Stimulated activated CD8-positive, alpha-beta memory T cell treated with anti-CD3 and anti-CD28 coated beads, Interleukin-12 subunit alpha, Interleukin-12 subunit beta, amount 100 ng/mL, for 24 hours (primary cell): ENCODE measurements around the gene NQO2.
"Not testable (repeated sequence)": the region's sequence is repeated elsewhere in the genome, so short reads cannot be mapped to it uniquely, and the experiment has no call there.

Source experiments
- DNase-seq: peaks from one replicate; pipeline ENCODE4 v3.0.0-alpha.2; 2020; ENCODE audit errors: extremely low read depth

NQO2 gene

DNA sequence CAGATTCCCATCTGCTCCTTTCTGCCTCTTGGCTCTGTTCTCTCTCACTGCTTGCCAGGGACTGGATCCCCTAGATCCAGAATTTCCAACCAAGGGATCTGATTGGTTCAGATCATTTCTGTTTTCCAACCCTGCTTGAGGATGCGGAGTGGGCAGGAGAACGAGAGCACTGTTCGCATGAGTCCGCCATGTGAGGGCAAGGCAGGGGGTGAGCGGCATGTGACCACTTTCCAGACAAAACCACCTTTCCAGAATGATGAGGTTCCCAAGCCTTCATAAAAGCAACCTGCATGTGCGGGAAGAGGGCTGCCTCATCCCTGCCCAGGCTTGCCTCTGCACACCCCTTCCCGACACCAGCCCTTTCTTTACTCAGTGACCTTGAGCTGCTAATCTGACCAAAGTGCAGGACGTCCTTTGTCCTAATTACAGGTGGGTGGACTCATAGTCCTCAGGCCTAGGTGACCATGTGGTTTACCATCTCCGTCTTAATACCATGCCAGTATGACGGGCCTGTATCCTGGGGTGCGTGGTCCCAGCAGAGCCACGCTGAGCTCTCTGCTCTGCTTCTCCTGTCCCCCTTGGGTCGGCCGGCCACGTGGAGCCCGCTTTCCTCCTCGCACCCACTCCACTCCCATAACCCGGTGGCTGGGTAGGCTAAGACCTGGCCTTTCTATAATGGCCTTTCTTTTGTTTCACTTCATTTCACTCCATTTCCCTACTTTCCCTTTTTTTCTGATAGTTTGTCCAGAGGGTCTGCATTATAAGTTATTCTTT, 14.4 kb downstream of the NQO2 start:
- no peak for DNase-seq

DNA sequence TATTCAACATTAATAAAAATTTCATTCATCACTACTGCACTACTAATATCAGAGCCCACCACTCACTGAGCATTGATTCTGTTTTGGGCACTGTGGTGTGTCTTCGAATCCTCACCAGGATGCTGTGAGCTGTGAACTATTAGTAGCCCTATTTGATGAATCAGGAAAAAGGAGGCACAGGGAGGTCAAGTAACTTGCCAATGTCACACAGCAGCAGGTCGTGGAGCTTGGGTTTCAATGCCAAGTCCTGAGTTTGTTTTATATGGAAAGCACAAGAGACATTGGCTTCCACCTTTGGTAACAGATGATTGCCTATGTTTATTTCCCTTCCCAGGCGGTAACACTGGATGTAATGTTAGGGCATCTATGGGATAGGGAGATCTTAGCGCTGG, 15.0 kb downstream of the NQO2 start:
- DNase-seq = no peak

DNA sequence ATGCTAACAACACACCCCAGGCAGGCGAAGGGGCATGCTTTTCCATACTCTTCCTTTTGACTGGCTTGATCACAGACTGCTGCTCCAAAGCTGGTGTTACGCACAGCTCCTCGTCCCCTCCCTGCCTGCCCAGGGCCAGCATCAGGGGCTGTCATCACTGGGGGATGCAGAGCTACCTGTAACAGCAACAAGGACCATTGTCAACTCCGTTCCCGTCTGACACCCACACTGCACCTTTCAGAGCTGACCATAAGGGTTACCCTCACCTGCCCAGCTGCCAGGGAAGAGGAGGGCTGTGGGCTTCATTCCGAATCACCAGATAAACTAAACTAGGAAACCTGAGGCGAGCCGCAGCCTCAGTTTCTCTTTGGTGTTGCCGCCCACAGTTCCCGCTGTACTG, 15.4 kb downstream of the NQO2 start:
- DNase-seq = no peak

DNA sequence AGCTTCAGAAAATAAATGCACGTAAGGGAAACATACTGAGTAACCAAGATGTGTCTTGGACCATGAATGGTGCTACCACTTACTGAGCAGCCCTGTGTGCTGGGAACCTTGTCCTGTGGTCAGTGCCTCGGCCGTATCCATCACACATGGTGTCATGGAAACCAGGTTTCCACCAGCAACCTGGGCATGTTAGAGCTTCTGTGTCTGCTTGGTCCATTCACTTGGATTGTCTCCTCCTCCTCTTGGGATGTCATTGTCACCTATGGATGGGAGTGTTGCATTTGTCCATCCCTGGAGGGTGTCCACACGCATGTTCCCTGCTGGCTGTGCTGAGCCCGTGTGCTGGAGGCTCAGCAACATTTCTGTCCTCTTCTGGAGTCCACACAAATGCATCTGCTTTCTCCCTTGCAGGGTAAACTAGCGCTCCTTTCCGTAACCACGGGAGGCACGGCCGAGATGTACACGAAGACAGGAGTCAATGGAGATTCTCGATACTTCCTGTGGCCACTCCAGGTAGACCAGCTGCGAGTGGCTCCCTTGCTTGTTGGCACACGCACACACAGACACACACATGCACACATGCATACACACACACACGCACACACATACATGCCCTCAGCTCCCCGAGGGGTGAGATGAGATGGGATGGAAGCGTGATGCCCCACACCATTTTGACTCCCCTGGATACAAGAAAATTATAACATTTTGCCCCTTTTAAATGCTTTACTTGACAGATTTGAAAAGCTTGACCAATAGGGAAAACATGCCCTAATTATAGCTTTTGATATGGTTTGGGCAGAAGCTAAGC, 17.0 kb downstream of the NQO2 start:
- no peak for DNase-seq

DNA sequence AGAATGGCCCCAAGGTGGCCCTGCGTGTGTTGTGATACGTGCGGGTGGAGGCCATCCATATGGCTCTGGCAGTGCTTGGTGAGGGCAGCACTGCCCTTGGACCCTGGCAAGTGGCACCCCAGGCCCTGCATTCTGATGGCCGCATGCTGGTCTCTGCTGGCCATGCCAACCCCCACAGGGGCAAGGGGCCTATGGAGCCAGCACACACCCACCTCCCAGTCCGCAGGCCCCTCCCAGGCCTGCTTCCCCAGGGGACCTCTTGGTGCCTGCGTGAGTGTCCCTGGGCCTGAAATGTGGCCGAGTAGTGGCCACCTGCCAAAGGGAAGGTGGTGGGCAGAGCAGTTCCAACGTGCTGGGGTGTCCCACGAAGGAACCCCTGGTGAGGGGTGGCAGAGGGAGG, 17.6 kb downstream of the NQO2 start:
- no peak for DNase-seq

DNA sequence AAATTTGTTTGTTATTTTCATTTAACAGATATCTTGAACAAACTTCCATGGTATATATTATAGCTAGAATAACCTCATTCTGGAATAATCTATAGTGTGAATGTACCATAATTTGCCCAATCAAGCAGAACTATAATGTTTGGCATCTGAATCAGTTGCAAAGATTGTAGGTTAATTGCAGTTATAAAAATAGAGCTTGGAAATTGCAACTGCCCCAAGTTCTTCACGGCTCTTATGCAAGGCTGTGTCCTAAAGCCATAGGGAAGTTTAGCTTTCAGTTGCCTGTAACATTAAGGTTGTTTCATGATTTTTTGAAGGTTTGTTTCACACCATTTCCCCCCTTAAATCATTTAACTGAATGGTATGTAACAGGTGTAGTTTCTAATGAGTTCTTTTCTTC, 19.4 kb downstream of the NQO2 start:
- no peak for DNase-seq

DNA sequence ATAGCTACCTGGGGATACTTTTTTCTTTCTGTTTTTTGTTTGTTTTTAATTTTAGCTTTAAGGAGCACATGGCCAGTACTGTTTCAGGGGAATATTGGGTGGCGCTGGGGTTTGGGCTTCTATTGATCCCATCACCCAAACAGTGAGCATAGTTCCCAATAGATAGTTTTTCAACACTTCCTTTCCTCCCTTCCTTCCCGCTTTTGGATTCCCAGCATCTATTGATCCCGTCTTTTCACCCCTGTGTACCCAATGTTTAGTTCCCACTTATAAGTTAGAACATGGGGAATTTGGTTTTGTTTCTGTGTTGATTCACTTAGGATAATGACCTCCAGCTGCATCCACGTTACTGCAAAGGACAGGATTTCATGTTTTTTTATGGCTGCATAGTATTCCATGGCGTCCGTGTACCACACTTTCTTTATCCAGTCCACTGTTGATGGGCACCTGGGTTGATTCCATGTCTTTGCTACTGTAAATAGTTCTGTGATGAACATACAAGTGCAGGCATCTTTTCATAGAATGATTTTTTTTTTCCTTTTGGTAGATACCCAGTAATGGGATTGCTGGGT, 20.1 kb downstream of the NQO2 start:
- DNase-seq = no peak

DNA sequence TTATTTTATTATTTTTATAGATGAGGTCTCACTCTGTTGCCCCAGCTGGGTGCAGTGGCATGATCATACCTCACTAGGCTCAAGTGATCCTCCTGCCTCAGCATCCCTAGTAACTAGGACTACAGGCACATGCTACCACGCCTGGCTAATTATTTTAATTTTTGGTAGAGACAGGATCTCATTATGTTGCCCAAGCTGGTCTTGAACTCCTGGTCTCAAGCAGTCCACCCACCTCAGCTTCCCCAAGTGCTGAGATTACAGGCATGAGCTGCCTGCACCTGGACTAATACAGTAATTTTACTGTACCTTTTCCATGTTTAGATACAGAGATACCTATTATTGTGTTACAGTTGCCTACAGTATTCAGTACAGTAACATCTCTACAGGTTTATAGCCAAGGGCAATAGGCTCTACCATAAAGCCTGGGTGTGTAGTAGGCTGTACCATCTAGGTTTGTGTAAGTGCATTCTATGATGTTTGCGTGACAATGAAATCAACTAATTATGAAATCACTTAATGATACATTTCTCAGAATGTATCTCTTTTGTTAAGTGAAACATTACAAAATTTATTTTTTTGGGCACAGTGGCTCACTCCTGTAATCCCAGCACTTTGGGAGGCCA, 21.4 kb downstream of the NQO2 start:
- DNase-seq = not testable (repeated sequence)

DNA sequence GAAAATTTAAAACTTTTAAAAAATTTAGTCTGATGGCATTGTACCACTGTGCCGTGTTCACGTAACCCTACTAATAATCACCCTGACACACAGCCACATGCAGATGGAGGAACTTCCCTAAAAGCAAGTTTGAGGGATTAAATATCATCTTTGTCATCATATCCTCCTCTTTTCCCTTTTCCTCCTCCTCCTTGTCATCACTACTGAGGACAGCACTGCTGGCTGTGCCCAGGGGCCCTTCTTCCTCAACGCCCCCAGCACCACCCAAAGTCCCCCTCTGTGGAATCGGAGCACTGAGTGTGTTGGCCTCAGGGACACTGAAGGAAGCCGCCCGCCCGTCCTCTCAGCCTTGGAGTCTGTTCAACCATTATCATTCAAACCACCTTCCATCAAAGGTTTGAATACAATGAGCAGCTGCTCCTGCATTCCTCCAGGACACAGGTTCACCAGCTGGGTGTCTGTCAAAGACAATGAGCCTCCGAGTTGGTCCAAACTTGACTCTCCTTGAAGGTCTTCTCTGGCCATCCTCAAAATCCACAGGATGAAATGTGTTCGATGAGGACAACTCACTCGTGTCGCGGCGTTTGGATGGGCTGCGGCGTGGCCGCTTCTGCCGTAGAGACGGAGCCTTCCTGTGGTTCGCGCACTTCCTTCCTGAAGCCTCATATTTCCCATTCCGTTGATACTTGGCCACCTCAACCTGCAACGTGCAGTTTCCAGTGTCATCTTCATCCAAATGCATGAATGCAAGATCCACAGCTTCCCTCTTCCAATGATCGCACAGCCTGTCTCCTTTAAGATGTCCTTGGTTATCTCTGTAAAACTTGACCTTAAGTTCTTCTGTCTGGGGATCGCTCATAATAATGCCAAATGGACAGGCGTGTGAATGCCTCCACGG, 23.3 kb downstream of the NQO2 start:
- no peak for DNase-seq

DNA sequence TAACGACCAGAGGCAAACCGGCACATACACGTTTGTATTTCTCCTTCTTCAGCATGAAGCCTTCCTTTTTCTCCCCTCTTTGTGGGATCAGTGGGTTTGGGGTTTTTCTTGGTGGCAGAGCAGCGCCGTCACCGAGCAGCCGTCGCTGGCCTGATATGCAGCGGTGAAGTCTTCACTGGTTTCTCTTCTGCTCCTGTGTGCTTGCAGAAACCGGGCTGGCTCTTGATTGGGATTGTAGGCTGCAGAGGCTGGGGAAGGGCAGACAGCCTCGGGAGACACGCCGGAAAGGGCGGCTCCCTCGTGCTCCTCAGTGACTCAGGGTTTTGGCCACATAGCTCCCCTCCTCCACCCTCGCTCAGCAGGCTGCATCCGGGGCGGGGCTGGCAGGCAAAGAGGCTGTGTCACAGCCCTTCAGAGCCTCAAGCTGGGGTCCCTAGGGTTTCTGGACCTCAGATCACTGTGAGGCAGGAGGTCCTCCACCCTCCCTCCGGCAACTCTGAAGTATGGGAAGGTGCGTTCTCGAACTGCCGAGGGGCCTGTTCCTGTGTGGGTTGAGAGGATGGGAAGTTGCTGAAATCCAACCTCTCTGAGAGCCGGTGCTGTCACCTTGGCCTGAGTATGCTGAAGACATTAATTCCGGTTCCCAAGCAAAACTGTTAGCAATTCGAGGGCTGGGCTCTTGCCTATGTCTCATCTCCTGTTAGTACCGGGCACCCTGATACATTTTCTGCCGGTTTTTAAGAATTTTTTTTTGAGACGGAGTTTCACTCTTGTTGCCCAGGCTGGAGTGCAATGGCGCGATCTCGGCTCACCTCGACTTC, 24.2 kb downstream of the NQO2 start:
- DNase-seq = peak; percentile 87

DNA sequence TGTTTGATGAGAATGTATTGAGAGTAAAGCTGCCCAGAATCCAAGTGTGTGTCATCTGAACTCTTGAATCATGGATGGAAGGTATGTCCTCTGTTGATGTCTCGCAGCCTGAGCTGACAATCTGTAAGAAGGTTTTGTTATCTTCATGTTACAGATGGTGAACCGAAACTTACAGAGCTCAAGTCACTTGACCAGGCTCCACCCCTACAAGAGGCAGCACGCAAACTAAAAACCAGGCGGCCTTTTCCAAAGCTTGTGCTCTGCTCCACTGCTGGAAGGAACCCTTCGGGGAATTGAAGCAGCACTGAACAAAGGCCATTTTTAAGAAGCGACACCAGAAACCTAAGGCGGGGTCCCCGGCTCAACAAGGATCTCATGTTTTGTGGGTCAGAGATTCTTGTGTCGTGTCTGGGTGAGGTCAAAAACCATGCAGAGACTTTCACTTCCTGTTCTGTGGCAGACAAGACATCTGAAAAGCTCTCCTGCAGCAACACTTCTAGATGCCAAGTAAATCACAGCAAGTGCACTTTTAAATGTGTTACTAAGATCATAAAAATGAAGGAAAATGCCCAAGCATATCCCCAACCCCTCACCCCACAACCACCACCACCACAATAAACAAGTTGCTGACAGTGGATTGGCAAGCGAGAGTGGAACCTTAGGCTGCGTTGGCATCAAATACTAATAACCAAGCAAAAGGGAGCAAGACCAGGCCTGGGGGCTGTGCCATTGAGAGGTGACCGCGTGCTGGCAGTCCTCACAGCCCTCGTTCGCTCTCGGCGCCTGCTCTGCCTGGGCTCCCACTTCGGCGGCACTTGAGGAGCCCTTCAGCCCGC, 27.3 kb downstream of the NQO2 start:
- no peak for DNase-seq

DNA sequence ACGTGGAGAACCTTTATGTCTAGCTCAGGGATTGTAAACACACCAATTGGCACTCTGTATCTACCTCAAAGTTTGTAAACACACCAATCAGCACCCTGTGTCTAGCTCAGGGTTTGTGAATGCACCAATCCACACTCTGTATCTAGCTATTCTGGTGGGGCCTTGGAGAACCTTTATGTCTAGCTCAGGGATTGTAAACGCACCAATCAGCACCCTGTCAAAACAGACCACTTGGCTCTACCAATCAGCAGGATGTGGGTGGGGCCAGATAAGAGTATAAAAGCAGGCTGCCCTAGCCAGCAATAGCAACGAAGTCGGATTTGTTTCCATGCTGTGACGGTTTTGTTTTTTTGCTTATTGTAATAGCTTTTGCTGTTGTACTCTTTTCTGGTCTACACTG, 28.5 kb downstream of the NQO2 start:
- DNase-seq = not testable (repeated sequence)

DNA sequence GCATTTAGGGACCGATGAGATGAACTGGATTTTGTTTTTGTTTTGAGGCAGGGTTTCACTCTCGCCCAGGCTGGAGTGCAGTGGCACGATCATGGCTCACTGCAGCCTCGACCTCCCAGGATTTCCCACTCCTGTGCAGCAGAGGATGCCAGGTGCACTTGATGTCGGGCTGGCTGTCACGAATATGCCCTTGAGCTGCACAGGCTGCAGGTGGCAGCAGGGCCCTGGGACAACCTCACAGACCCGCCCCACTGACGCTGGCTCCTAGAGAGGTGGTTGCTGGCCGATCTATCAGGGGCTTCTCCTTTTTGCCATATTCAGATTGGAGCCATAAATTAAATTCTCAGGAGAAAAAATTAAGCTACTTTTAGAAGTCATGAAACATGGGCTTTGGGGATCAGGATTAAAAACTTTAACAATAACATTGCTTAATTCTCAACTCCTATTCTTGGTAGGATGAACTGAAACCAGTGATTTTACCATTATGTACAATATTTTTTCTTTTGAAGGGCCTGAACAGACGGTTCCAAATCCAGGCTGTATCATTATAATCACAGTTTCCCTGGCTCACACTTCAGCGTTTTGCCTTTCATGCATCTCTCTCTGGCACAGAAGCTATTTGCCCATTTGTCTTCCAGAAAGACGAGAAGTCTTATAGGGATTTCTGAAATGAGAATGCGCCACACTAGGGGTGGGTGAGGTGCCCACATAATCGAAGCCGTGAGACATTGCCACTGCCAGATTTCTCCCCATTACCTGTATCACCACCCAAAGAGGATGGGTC, 32.4 kb downstream of the NQO2 start:
- no peak for DNase-seq

DNA sequence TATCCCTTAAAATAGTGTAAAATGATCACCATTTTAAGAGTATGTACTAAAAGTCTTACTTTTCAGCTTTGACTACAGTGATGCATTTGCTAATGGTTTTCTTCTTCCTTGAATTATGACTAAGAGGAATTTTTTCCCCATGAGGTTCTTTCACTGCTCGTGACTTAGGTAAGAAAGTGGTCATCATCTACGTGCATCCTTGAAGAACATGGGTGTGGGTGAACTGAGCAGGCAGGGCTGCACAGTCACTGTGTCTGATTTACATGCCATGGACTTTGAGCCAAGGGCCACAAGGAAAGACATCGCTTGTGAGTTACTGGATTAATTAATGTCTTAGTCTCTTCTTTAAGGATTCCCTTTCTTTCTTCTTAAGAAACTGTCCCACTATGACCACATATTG, 33.3 kb downstream of the NQO2 start:
- no peak for DNase-seq

DNA sequence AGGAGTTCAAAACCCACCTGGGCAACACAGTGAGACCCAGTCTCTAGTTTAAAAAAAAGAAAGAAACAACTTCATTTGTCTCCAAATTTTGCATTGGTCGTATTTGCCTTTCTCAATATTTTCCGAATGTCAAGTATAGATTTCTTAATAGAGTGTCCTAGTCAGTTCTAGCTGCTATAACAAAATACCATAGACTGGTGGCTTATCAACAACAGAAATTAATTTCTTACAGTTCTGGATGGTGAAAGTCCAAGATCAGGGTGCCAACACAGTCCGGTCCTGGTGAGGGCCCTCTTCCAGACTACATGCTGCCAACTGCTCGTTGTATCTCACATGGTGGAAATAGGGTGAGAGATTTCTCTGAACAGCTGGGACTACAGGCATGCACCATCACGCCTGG, 34.0 kb downstream of the NQO2 start:
- no peak for DNase-seq

DNA sequence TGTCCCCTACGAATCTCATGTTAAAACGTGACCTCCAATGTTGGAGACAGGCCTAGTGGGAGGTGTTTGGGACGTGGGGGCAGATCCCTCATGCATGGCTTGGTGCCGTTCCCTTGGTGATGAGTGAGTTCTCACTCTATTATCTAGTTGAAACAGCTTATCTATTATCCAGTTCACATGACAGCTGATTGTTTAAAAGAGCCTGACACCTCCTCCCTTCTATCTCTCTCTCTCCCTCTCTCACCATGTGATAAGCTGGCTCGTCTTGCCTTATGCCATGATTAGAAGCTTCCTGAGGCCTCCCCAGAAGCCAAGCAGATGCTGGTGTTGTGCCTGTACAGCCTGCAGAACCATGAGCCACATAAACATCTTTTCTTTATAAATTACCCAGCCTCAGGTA, 35.7 kb downstream of the NQO2 start:
- no peak for DNase-seq

DNA sequence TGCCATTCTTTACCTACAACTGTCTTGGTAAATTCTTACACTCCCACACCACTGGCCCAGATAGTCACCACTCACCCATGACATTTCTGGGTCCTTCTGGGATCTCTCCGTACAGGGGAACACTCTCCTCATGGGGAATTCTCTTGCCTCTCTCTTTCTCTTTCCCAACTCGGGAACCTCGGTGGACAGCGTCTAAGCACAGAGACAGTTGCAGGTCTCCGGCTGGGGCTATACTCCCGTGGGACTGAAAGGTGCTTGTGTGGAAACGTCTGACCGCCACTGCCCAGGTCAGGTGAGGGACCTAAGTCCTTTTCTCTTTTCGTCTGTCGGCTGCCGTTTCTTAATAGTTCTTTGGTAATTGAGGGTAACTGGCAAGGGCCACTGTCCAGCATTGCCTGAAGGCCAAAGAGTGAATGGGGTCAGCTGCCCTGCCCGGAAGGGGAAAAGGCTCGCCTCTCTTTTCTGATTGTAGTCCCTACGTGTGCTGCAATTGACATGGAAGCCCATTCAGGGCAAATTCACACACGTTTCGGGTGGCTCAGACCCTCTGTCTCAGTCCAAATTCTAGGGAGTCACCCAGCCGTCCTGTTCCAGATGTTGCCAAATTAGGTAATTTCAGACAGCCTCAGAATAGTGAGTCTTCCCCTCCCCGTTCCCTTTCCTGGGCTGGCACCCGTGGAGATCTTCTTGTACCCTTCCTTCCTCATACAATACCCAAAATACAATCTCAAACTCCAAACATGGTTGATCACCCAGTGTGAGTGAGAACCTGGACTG, 37.4 kb downstream of the NQO2 start:
- DNase-seq = no peak
